ENCODE results near the gene EMC10. TPM values are rescaled to one million over a fixed set of nuclear protein-coding genes. Genes with fewer than 3 reads are reported as not detected.
A peak's percentile ranks its signal among the peaks of the same experiment; 100 is the strongest.

Gene EMC10
- polyA plus RNA-seq, 3 donors from 2014 or later, result 6.9 to 13.3 (median 9.5) TPM

- DNase-seq, result no peak
- H3K9me3 Mint-ChIP-seq, result no peaks in the 10 kb centered on the region
- H3K27ac Mint-ChIP-seq, result peak overlapping the region in 4 of 6 donors; percentile 71 to 91 (median 85)
- peaks cover 0 to 7% (median under 1%) of the 10 kb centered on the region in 3 donors for H3K36me3 Mint-ChIP-seq
- peaks cover 7 to 12% (median 8%) of the 10 kb centered on the region in 3 donors for H3K27me3 Mint-ChIP-seq (ENCODE audit: low read depth in 3 of 3)
- peak overlapping the region; percentile 97 to 99 (median 98) for H3K4me3 Mint-ChIP-seq
- peaks cover 21 to 26% of the 10 kb centered on the region in 2 donors for H3K4me1 Mint-ChIP-seq
Observed at GRCh38 chr19:50477751-50478515, 1.6 kb downstream of the EMC10 start.

GRCh38 chr19:50478901-50479715 lies 2.8 kb downstream of the EMC10 start:
- no peak for DNase-seq
- Mint-ChIP-seq H3K27ac (peak overlapping the region in 1 of 6 donors; percentile 67), H3K36me3 (peaks cover 5 to 12% (median 6%) of the 10 kb centered on the region in 3 donors), H3K4me3 (peak overlapping the region in 2 of 5 donors; percentile 32 to 69), H3K4me1 (peaks cover 21 to 26% of the 10 kb centered on the region in 2 donors), H3K9me3 (no peaks in the 10 kb centered on the region), H3K27me3 (ENCODE audit: low read depth in 3 of 3) (peaks cover 6 to 12% (median 7%) of the 10 kb centered on the region in 3 donors)

GRCh38 chr19:50479761-50480251 lies 3.5 kb downstream of the EMC10 start:
- Mint-ChIP-seq H3K27me3 (ENCODE audit: low read depth in 3 of 3) (peaks cover 6 to 12% (median 7%) of the 10 kb centered on the region in 3 donors), H3K27ac (no peak overlapping the region), H3K4me1 (peaks cover 21 to 26% of the 10 kb centered on the region in 2 donors), H3K4me3 (no peak overlapping the region), H3K9me3 (no peaks in the 10 kb centered on the region), H3K36me3 (peaks cover 5 to 12% (median 6%) of the 10 kb centered on the region in 3 donors)
- DNase-seq, result no peak

- Mint-ChIP-seq H3K27ac (no peak overlapping the region), H3K9me3 (no peaks in the 10 kb centered on the region), H3K36me3 (peaks cover 6 to 12% (median 10%) of the 10 kb centered on the region in 3 donors), H3K27me3 (ENCODE audit: low read depth in 3 of 3) (peaks cover 6 to 12% (median 7%) of the 10 kb centered on the region in 3 donors), H3K4me1 (peaks cover 21 to 26% of the 10 kb centered on the region in 2 donors), H3K4me3 (no peak overlapping the region)
- DNase-seq, result no peak
Observed at GRCh38 chr19:50480281-50481111, 4.2 kb downstream of the EMC10 start.

- no peak for DNase-seq
- Mint-ChIP-seq H3K4me3 (no peak overlapping the region), H3K9me3 (no peaks in the 10 kb centered on the region), H3K27ac (no peak overlapping the region), H3K4me1 (peaks cover 20 to 23% of the 10 kb centered on the region in 2 donors), H3K27me3 (ENCODE audit: low read depth in 3 of 3) (peaks cover 0 to 5% (median 3%) of the 10 kb centered on the region in 3 donors), H3K36me3 (peaks cover 6 to 12% (median 10%) of the 10 kb centered on the region in 3 donors)
Observed at GRCh38 chr19:50481351-50482149, 5.2 kb downstream of the EMC10 start.

GRCh38 chr19:50482271-50482855 lies 6.1 kb downstream of the EMC10 start:
- peaks cover 13 to 15% of the 10 kb centered on the region in 2 donors for H3K4me1 Mint-ChIP-seq
- no peak overlapping the region for H3K4me3 Mint-ChIP-seq
- H3K36me3 Mint-ChIP-seq, result peaks cover 6 to 10% (median 10%) of the 10 kb centered on the region in 3 donors
- no peaks in the 10 kb centered on the region for H3K9me3 Mint-ChIP-seq
- no peak overlapping the region for H3K27ac Mint-ChIP-seq
- no peak for DNase-seq
- peaks cover 3 to 4% (median 3%) of the 10 kb centered on the region in 3 donors for H3K27me3 Mint-ChIP-seq (ENCODE audit: low read depth in 3 of 3)

GRCh38 chr19:50482916-50483315 lies 6.6 kb downstream of the EMC10 start:
- H3K4me1 Mint-ChIP-seq, result peaks cover 8 to 9% of the 10 kb centered on the region in 2 donors
- peaks cover 6 to 10% (median 7%) of the 10 kb centered on the region in 3 donors for H3K36me3 Mint-ChIP-seq
- H3K27ac Mint-ChIP-seq, result no peak overlapping the region
- peaks cover 1 to 4% (median 3%) of the 10 kb centered on the region in 3 donors for H3K27me3 Mint-ChIP-seq (ENCODE audit: low read depth in 3 of 3)
- no peaks in the 10 kb centered on the region for H3K9me3 Mint-ChIP-seq
- DNase-seq, result no peak
- no peak overlapping the region for H3K4me3 Mint-ChIP-seq

- H3K36me3 Mint-ChIP-seq, result peaks cover 6 to 16% (median 8%) of the 10 kb centered on the region in 3 donors
- no peaks in the 10 kb centered on the region for H3K9me3 Mint-ChIP-seq
- H3K4me1 Mint-ChIP-seq, result peaks cover under 1 to 1% of the 10 kb centered on the region in 2 donors
- no peak for DNase-seq
- H3K27me3 Mint-ChIP-seq (ENCODE audit: low read depth in 3 of 3), result peaks cover 4 to 5% (median 4%) of the 10 kb centered on the region in 3 donors
- no peak overlapping the region for H3K4me3 Mint-ChIP-seq
- peak overlapping the region in 1 of 6 donors; percentile 55 for H3K27ac Mint-ChIP-seq
Observed at GRCh38 chr19:50485284-50485955, 9.1 kb downstream of the EMC10 start.

GRCh38 chr19:50486823-50487515 lies 10.7 kb downstream of the EMC10 start:
- Mint-ChIP-seq H3K27ac (no peak overlapping the region), H3K27me3 (ENCODE audit: low read depth in 3 of 3) (peaks cover 3 to 7% (median 4%) of the 10 kb centered on the region in 3 donors), H3K36me3 (peaks cover 6 to 16% (median 13%) of the 10 kb centered on the region in 3 donors), H3K4me1 (peaks cover 9 to 12% of the 10 kb centered on the region in 2 donors), H3K4me3 (no peak overlapping the region), H3K9me3 (no peaks in the 10 kb centered on the region)
- peak; percentile 34 to 37 (median 37) for DNase-seq

- Mint-ChIP-seq H3K4me3 (no peak overlapping the region), H3K27ac (no peak overlapping the region), H3K4me1 (peaks cover 13 to 14% of the 10 kb centered on the region in 2 donors)
Observed at GRCh38 chr19:50488389-50489194, 12.3 kb downstream of the EMC10 start.

More at GRCh38 chr19:50488389-50489194, 12.3 kb downstream of the EMC10 start:
- DNase-seq, result no peak
- Mint-ChIP-seq H3K36me3 (peaks cover 0 to 11% (median 8%) of the 10 kb centered on the region in 3 donors), H3K27me3 (ENCODE audit: low read depth in 3 of 3) (peaks cover 3 to 10% (median 5%) of the 10 kb centered on the region in 3 donors), H3K9me3 (no peaks in the 10 kb centered on the region)
